IPS DF 4.7 (cell line): ENCODE results near the gene SLC38A3.

Experiments used
- DNase-seq: peaks from one replicate; pipeline ENCODE4 v3.0.0-alpha.2; 2013; ENCODE audit warnings: low spot score; ENCODE audit errors: extremely low read depth

Gene SLC38A3

DNA sequence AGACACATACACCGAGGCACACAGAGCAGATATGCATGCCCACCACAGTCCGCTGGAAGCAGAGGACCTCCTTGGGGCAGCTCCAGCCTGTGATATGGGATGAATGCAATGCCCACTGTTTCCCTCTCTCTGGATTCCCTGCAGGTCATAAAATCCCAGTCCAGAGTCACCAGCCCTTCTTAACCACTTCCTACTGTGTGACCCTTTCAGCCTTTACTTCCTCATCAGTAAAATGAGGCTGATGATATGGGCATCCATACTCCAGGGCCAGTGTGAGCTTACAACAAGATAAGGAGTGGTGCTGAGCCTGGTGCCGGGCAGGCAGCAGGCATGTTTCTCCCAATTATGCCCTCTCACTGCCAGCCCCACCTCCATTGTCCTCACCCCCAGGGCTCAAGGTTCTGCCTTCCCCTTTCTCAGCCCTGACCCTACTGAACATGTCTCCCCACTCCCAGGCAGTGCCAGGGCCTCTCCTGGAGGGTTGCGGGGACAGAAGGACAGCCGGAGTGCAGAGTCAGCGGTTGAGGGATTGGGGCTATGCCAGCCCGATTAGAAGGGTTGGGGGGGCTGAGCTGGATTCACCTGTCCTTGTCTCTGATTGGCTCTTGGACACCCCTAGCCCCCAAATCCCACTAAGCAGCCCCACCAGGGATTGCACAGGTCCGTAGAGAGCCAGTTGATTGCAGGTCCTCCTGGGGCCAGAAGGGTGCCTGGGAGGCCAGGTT is 14.0 kb upstream of the SLC38A3 start, which contains the start of gene GNAT1:
TSS of gene GNAT1 (plus strand) at position 675 of the 725 bp plus-strand sequence. CDS start 116 bp downstream, outside the sequence.
- DNase-seq: no peak

DNA sequence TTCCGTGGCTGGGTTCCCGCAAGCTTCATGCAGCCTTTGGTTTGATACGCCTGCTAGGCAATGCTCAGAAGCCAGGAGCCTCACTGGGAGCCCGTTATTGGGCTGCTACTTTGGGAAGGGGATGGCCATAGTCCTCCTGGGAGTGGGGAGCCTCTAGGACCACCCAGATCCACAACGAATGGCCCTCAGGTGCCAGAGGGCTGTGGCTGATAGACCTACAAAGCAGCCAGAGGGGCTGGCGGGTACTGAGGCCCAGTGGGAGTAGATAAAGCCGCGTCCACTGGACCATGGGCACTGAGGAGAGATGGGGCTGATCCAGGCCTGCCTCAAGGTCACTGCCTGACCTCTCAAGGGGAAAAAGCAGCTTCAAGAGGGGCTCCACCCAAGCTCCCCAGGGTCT is 12.9 kb upstream of the SLC38A3 start:
- DNase-seq: no peak

DNA sequence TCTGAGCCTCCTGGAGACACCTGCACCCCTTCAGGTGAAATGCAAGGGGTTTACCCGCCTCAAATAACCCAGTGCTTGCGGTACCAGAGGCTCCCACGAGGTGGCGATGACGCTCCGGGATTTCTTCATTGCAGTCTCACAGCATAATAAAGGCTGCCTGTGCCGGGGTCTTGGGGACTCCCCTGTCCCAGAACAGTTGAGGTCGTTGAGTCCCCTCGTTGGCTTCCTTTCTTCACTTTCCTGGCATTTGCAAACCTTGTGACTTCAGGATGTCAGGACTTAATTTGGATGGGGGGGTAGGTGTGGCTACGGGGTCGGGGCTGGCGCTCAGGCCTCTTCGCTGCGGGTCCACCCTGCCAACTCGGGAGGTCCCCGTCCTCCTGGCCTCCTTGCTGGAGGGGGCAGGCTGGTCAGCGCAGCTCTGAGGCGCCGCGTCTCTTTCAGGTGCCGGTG is 12.4 kb upstream of the SLC38A3 start:
- DNase-seq: no peak

DNA sequence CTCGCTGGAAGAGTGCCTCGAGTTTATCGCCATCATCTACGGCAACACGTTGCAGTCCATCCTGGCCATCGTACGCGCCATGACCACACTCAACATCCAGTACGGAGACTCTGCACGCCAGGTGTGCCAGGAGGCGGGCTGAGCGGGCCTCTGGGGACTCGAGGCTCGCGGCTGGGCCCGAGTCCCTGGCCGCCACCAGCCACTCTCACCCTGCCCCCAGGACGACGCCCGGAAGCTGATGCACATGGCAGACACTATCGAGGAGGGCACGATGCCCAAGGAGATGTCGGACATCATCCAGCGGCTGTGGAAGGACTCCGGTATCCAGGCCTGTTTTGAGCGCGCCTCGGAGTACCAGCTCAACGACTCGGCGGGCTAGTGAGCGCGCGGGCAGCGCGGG is 11.8 kb upstream of the SLC38A3 start:
- no peak for DNase-seq

DNA sequence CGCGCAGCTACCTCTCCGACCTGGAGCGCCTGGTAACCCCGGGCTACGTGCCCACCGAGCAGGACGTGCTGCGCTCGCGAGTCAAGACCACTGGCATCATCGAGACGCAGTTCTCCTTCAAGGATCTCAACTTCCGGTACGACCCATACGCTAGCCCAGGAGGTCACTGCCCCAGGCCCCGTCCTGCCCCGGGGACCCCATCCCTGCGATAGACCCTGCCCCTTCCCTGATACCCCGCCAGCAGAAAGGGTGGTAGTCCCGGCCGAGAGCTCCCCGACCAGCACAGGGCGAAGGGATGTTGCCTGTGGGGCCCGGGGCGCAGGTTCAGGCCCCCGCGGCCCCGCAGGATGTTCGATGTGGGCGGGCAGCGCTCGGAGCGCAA is 11.3 kb upstream of the SLC38A3 start:
- DNase-seq: no peak

DNA sequence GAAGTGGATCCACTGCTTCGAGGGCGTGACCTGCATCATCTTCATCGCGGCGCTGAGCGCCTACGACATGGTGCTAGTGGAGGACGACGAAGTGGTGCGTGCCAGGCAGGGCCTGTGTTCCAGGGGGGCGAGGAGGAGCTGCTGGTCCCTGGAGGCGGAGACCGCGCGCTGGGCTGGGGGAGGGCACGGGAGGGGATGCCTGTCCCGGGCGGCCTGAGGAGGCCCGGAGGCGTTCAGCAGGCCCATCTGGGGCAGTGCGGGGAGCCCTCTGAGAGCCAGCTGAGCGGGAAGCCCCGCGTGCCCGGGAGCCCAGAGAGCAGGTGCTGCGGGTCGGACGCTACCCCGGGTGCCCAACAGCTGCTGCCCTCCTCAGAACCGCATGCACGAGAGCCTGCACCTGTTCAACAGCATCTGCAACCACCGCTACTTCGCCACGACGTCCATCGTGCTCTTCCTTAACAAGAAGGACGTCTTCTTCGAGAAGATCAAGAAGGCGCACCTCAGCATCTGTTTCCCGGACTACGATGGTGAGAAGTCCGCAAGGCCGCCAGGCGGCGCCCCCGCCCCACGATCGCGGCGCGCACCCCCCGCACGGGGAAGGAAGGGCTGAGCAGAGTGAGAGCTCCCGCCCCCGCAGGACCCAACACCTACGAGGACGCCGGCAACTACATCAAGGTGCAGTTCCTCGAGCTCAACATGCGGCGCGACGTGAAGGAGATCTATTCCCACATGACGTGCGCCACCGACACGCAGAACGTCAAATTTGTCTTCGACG is 10.8 kb upstream of the SLC38A3 start:
- no peak for DNase-seq

DNA sequence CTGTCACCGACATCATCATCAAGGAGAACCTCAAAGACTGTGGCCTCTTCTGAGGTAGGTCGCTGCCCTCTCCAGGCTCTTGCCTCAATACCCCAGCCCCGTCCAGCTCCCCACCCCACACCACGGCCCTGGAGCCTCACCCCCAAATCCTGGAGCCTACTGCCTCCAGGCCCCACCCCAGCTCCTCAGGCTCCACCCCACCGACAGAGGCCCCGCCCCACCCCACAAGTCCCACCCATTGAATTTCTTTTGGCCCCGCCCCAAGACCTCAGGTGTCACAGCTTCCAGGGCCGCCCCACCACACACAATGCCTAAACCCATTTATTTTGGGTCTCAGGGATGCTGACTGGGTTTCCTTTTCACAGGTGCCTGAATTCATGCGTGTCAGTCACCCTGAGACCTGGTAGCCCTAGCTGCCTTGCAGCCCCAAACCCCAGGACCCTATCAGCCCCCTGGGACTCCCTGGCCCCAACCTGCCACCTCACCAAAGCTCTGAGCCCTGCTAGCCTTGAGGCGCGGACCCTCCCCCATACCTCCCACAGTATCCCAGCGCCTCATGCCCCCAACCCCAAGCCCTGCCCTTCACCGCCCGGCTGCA is 10.1 kb upstream of the SLC38A3 start:
- DNase-seq: no peak

DNA sequence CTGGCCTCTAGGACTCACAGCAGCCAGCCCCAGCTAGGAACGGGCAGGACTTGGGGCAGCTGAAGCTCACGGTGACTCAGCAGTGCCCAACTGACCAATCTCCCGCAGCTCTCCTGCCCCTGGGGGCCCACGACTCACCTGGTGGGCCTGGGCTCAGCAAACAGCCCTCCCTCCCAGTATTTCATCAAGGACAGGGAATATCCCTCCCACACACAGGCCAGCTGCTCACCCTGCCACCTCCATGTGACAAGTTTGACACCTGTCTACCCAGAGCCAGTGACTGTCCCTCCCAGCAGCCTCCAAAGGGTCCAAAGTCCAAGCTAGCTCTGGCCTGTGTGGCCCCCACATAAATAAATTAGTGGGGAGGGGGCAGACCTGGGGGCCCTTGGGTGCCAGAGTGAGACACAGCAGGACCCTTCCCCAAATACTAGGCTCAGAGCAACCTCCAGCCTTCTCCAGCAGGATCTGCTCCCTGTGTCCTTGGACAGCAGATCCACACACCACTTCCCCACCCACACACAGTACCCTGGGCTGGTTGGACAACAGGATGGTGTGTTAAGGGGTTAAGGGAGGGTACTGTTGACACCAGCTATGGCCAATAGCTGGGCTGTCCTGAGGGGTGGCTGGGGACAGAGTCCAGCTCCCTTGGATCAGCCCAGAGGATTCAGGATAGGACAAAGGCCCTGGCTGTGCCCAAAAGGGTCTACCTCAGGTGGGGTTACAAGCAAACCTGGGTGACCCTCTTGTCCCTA is 9.4 kb upstream of the SLC38A3 start:
- no peak for DNase-seq

DNA sequence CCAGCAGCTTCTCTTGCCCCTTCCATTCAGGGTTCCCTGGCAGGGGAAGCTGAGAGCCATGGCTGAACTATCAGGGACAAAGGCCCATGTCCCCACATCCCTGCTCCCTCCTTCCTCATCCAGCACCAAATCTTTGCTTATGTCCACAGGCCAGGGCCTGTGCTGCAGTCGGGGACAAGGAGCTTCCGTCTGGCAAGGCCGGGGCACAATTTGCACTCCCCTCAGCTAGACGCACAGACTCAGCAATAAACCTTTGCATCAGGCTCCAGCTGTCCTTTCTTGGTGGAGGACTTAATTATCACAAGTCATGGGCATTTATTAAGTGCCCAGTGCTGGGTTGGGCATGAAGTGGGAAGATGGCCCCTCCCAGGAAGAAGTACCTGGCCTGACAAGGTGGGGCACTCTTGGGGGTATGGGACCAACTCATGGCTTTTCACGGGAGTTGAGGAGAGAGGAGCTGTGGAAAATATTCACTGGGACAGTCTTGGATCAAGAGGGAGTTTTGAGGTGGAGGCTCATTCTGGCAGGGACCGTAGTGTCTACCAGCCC is 8.7 kb upstream of the SLC38A3 start:
- no peak for DNase-seq

DNA sequence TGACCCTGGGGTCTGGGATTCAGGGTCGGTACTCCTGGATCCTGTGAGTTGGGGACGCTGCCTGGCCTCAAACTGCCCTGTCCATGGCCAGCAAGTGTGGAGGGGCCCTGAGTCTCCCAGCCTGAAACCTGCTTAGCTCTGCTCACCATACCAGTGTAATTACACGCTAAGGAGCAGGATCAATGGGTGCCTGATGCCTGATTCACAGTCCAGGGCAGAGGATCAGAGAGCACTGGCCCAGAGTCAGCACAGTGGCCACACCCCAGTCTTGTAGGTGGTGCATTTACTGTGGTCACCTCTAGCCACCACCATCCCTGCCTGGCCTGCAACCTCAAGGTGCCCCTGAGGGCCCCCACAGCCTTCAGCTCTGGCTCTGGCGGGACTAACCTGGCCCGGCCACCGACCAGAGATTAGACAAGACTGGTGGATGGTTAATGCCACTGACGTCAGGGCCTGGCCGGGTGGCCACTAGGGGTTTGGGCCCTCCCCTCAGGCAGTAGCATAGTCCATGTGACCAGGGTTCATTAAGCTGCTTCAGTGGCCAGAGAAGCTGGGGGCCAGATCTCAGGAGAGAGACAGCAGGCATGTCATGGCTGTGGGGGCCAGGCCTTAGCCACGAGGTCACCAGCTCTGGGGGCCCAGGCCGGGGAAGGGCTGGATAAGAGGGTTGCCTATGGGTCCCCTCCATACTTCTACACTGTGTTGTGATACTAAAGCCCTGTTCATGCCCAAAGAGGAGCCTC is 3.3 kb upstream of the SLC38A3 start:
- DNase-seq: no peak

DNA sequence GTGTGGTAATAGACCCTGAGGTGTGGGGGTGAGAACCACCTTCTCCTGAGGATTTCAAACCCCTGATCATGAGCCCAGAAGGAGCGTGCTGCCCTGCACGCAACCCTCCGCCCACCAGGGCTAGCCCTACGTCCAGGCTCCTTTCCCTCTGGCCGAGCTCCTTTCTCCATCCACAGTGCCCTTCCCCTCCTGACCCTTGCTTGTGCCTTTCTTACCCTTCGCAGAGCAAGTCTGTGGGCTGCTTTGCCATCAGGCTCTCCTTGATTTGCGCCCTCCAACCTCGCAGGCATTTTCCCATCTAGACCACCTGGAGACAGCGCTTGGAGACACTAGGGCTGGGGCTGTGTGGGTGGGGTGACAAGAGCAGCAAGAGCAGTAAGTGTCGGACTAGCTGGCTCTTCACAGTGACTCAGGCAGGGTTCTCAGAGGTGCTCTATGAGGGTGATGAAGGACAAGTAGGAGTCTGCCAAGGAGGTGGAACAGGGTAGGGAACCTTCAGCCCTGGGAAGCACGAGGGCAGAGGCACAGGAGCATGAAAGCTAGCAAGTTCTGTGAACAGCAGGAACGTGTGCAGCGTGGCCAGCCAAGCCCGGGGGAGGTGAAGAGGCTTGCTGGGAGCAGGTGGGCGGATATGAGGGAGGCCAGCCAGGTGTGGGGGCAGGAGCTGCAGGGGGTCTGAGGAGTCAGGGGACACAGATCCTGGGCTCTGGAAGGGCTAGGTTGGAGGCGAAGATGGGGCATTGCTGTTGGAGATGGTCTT is 2.5 kb upstream of the SLC38A3 start:
- no peak for DNase-seq

DNA sequence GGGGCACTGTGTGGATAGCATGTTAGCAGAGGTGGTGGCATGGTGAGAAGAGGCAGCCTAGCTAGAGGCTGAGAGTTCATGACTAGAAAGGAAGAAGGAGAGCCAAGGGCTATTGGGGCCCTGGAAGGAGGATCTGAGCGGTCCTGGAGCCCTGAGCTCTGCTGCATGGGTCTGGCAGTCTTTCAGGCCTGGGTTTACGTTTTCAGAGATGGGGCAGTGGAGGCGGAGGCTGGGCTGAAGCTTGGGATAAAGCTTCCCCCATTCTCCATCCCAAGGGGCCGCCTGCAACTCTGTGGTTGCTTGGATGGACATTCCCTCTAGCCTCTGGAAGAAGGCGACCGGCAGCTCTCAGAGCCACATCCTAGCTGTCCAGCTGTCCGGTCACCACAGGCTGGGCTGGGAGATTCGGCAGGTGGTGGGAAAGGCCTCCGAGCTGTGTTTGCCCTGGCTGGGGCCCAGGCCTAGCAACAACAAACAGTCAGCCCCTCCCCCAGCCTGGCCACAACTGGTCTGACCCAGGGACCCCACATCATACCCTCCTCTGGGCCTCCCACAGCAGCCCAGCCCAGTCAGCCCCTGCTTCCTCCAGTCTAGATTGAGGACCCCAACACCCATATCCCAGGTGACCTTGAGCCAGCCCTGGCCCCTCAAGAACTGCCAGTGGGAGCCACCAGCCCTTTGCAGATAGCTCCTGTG is 1.8 kb upstream of the SLC38A3 start:
- no peak for DNase-seq

DNA sequence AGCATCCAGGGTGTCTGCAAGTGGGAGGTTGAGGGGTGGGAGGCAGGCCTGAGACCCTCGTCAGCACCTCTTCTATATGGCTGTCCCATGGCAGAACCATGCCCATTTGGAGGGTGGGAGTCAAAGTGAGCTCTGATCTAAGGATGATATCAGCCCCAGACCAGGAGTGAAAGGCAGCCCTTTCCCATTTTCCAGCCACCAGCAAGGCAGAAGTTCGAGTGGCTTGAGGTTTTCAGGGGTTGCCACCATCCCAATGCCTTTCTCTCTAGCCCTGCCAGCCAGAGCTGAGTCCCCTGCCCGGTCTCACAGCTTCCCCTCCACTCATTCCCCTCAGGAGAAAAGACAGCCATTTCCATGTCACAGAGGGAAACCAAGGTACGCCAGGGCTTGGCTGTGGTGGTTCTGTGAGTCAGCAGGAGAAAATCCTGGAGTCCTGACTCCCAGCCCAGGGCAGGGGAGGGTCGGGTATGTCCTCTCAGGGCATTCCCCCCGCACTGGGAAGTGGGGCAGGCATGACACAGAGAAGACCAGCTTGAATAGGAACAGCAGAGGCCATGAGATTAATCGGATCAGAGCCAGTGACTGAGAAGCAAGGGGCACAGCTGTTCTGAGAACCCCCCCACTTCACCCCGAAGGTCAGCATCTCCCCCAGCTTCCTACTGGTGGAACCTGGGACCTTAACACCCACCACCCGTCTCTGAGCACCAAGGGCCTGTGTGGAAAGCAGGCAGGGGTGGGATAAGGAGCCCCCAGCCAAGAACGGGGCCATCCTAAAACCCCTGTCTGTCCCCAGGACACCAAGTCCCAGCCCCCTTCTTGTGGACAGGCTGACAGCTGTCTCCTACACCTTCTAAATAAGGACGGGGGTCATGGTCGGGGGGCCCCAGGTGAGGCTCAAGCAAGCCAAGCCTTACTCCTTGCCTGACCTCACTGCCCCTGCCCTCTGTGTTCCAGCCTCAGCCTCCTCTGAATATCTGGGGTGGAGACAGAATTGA is 965 bp upstream of the SLC38A3 start:
- DNase-seq: no peak

DNA sequence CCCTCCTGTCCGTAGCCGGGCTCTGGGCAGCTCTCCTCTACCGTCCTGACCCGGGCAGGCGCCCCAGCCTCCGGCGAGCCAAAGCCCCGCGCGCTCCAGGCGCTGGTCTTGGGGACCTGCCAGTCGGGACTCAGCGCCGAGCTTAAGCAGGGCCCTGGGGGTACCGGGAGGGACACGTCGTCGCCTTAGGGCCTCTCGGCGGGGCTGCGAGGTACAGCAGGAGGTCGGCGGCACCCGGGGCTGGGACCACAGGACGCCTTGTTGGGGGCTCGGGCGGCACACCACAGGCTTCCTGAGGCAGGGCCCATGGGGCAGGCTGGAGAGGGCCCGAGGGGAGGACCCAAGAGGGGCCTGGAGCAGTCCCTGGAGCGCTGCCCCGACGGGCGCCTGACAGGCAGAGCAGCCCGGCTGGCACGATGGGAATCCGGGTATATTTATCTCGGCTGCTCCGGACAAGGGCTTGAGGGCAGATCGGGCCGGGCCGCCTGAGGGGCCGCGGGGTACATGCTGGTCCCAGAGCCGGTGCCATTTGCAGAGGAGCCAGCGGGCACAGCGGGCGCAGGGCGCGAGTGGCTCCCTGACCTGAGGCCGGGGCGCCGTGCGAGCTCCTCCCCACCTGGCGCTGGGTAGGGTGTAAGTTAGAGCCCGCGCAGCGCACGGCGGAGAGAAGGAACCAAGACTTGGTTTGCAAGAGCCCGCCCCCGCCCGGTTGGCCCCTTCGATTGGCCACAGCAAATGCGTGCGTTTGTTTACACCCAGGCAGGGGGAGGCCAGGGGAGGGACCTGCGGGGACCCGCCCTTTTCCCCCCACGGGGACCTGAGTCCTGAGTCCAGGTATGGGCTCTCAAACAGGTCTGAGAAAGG is 574 bp downstream of the SLC38A3 start:
- no peak for DNase-seq

DNA sequence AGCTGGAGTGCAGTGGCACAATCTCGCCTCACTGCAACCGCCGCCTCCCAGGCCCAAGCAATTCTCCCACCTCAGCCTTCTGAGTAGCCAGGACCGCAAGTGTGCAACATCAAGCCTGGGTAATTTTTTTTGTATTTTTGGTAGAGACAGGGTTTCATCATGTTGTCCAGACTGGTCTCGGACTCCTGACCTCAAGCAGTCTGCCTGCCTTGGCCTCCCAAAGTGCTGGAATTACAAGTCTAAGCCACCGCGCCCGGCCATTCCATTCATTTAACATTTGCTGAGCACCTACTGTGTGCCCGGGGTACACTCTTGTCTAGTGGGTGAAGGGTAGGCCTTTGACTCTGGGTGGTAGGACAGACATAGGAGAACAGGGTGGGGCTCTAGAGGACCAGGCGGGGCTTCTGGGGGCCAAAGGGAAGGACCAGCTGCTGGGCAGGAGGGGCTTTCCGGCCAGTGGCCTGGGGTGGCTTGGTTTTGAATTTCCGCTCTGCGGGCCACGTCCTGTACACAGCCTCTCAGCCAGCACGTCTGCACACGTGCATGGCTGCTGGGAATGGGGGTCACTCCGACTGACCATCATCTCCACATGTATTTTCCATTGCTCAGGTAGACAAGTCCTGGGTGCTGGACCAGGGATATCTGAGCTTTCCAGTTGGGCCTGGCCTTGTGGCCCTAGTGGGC is 2.4 kb downstream of the SLC38A3 start:
- DNase-seq: no peak

DNA sequence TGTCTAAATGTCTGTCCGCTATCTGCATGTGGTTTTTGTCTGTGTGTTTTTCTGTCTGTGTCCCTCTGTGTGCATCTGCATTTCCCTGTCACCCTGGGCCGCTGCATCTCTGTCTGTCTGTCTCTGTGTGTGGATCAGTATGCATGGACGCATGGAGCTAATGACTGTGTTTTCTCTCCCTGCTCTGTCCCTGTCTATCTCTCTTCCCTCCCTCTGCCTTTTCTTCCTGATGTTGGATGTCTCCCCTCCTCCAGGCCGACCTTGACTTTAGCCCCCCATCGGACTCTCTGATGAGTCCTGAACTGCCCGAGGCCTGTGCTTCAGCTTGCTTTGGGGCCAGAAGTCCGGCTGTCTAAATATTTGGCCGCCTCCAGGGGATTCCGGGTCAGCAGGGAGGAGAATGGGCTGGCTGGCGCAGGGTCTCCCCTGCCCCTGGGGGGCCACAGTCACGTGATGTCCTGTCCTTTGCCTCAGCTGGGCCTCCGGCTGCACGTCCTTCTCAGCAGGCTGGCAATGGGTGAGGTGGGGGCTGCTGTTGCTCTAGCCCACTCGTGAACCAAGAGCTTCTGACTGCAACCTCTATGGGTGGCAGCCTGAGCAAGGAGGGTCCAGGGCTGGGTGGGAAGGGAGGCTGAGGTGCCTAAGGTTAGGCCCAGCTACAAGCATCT is 3.7 kb downstream of the SLC38A3 start:
- no peak for DNase-seq
